Stomach (tissue), 4 donors: ENCODE results near the gene PELI2.

Source experiments
- CTCF ChIP-seq, 7 experiments: fragments of 450-650 bp in 4 of 7; fragments of 200-600 bp in 3 of 7; sonication (generic) in 3 of 7; IDR thresholded peaks; one replicate each; pipeline ENCODE4 v1.5.1; 2016 to 2019; ENCODE audit warnings: antibody characterized with exemption in 7 of 7, control low read depth in 2 of 7, mild to moderate bottlenecking in 1 of 7
- EP300 ChIP-seq: sonication (generic); formaldehyde crosslinking; IDR thresholded peaks from one replicate; pipeline ENCODE4 v1.6.1; 2017; ENCODE audit warnings: antibody characterized with exemption
- POLR2AphosphoS5 ChIP-seq, 3 donors: sonication (generic); formaldehyde crosslinking; IDR thresholded peaks; one replicate each; pipeline ENCODE4 v1.6.1; 2016; ENCODE audit warnings: antibody characterized with exemption in 3 of 3

- no peak for TF ChIP-seq CTCF (IDR thresholded peaks at IDR 0.05)
- no peak for TF ChIP-seq EP300
- no peak for TF ChIP-seq POLR2AphosphoS5 (IDR thresholded peaks at IDR 0.05)
These were observed 88.4 kb downstream of the PELI2 start for GRCh38 chr14:56206596-56206995.
